Lower leg skin (tissue), 4 donors: ENCODE measurements around the gene RPL10. TPM values are rescaled to one million over a fixed set of nuclear protein-coding genes. Genes with fewer than 3 reads are reported as not detected.

Experiments
- DNase-seq, 2 donors: peaks; one replicate each; pipeline ENCODE4 v3.0.0-alpha.2; 2019; ENCODE audit warnings: low spot score in 2 of 2
- H3K4me3 ChIP-seq: fragments of 200-600 bp; sonication (generic); 2 replicates; pipeline ENCODE4 v1.5.1; 2017; ENCODE audit warnings: mild to moderate bottlenecking, low read depth; ENCODE audit not compliant: poor library complexity, severe bottlenecking
- CTCF ChIP-seq, 3 donors: fragments of 450-650 bp; IDR thresholded peaks; one replicate each; pipeline ENCODE4 v1.5.1; 2016; ENCODE audit warnings: antibody characterized with exemption in 3 of 3, mild to moderate bottlenecking in 3 of 3, moderate library complexity in 2 of 3
- POLR2A ChIP-seq, 2 donors: fragments of 450-650 bp; IDR thresholded peaks; one replicate each; pipeline ENCODE4 v1.6.1; 2016 to 2017; ENCODE audit warnings: antibody characterized with exemption in 2 of 2, mild to moderate bottlenecking in 1 of 2, moderate library complexity in 1 of 2
- WGBS, 2 donors: methylation state at CpG; one replicate each; pipeline ENCODE4 v1.1.5; 2018; 5-methylcytosine and 5-hydroxymethylcytosine counted together
- intact Hi-C: fragments of 100-400 bp; cut with DNase I; formaldehyde crosslinking; loops from one replicate; pipeline ENCODE4 v1.15.0; 2023; ENCODE audit warnings: low total_unique reads
- total RNA-seq, 4 donors: library from RNA; depleted of rRNA; stranded (reverse); fragments of >200 nt; gene quantifications; one replicate each; pipeline ENCODE4 v1.1.0, GENCODE V29; 2016

The RPL10 gene
- total RNA-seq, 4 donors from 2014 or later: 3,266 to 8,500 (median 5,564) TPM

DNA sequence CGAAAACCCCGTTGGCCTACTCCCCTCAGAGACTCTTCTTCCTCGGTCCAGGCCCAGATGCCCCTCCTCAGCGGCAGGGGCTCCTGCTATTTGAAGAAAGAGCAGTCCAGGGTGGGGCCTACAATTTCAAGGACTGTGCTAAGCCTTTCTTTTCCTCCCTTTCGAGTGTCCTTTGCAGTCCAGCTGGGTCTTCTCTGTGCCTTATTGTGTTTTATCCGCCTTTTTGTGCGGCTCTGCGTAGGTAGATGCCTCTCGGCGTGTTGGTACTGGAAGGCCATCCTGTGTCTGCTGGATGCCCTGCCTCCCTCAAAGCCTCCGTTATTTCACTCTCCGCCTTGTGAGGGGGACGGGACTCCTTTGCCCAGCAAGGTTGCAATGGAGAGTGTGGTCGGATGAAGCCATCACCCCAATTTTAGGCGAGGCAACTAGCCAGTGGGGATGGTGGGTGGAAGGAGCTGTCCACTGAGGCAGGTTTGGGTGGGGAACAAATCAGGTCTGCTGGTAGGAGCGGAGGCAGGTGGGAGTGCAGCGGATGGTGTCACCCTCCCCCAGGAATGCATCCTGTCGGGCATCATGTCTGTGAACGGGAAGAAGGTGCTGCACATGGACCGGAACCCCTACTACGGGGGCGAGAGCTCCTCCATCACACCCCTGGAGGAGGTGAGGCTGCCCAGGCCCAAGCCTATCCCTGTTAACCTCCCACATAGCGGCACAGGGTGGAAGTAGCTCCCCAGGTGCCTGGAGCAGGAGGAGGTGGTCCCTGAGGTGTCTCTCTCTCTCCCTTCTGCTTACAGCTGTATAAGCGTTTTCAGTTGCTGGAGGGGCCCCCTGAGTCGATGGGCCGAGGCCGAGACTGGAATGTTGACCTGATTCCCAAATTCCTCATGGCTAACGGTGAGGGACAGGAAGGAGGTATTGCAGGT, 40.1 kb downstream of the RPL10 start:
- no peak for DNase-seq
- TF ChIP-seq POLR2A (IDR thresholded peaks at IDR 0.05): no peak
- TF ChIP-seq CTCF (IDR thresholded peaks at IDR 0.05): no peak
- intact Hi-C loops: no loop called here
- 45 to 68% methylated on average over 28 of the region's 28 CpGs for WGBS, 2 donors
- peak overlapping the region; percentile 32 for H3K4me3 ChIP-seq

DNA sequence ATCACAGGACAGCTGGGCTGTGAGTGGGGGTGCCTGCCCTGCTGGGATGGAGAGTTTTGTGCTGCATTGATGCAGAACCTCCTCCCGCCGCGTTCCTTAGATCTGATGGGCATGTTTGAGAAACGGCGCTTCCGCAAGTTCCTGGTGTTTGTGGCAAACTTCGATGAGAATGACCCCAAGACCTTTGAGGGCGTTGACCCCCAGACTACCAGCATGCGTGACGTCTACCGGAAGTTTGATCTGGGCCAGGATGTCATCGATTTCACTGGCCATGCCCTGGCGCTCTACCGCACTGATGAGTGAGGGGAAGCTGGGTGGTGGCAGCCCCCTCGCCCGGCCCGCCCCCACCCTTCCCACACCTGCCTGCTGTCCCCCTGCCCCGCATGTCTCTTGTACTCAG, 41.7 kb downstream of the RPL10 start:
- intact Hi-C loops: no loop called here
- no peak overlapping the region for H3K4me3 ChIP-seq
- TF ChIP-seq POLR2A (IDR thresholded peaks at IDR 0.05): no peak
- no peak for TF ChIP-seq CTCF (IDR thresholded peaks at IDR 0.05)
- DNase-seq: no peak
- WGBS, 2 donors: 91 to 93% methylated on average over 10 to 18 of the region's 18 CpGs

GRCh38 chrX:154440623-154441357, 42.6 kb downstream of the RPL10 start:
- intact Hi-C loops: no loop called here
- WGBS, 2 donors: 72 to 89% methylated on average over 7 to 17 of the region's 17 CpGs

GRCh38 chrX:154441564-154441963, 43.4 kb downstream of the RPL10 start:
- DNase-seq: no peak
- TF ChIP-seq CTCF (IDR thresholded peaks at IDR 0.05) (no peak), POLR2A (IDR thresholded peaks at IDR 0.05) (no peak)
- WGBS, 2 donors: 80 to 97% methylated on average over 2 to 10 of the region's 11 CpGs
- no peak overlapping the region for H3K4me3 ChIP-seq
- intact Hi-C loops: no loop called here

More at GRCh38 chrX:154440623-154441357, 42.6 kb downstream of the RPL10 start:
- TF ChIP-seq CTCF (IDR thresholded peaks at IDR 0.05) (no peak), POLR2A (IDR thresholded peaks at IDR 0.05) (no peak)
- no peak for DNase-seq
- H3K4me3 ChIP-seq: no peak overlapping the region

DNA sequence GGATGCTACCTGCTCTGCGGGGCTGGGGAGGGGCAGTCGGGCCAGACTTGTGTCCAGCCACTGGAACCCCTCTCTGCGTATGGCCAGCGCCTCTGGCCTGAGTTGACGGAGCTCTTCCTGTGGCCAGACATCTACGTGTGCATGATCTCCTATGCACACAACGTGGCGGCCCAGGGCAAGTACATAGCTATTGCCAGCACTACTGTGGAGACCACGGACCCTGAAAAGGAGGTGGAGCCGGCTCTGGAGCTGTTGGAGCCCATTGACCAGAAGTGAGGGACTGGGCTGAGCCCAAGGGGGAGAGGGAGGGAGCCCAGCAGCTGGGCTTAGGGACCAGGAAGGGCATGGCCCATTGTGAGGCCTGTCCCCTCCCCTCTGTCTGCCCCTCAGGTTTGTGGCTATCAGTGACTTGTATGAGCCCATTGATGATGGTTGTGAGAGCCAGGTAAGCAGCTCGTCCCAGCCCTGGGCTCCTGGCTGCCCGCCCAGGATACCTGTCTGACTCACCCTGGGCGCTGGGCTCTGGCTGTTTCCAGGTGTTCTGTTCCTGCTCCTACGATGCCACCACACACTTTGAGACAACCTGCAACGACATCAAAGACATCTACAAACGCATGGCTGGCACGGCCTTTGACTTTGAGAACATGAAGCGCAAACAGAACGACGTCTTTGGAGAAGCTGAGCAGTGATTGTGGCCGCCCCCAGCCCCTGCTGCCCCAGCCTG, 44.0 kb downstream of the RPL10 start:
- intact Hi-C loops: no loop called here
- no peak for DNase-seq
- no peak for TF ChIP-seq CTCF (IDR thresholded peaks at IDR 0.05)
- no peak for TF ChIP-seq POLR2A (IDR thresholded peaks at IDR 0.05)
- 75 to 82% methylated on average over 6 to 20 of the region's 21 CpGs for WGBS, 2 donors
- H3K4me3 ChIP-seq: no peak overlapping the region
